Measurements from ENCODE around the gene BCL2L1. TPM values are rescaled to one million over a fixed set of nuclear protein-coding genes. Genes with fewer than 3 reads are reported as not detected.

Gene BCL2L1
- total RNA-seq, 1 donor from 2014 or later, result 174 TPM

DNA sequence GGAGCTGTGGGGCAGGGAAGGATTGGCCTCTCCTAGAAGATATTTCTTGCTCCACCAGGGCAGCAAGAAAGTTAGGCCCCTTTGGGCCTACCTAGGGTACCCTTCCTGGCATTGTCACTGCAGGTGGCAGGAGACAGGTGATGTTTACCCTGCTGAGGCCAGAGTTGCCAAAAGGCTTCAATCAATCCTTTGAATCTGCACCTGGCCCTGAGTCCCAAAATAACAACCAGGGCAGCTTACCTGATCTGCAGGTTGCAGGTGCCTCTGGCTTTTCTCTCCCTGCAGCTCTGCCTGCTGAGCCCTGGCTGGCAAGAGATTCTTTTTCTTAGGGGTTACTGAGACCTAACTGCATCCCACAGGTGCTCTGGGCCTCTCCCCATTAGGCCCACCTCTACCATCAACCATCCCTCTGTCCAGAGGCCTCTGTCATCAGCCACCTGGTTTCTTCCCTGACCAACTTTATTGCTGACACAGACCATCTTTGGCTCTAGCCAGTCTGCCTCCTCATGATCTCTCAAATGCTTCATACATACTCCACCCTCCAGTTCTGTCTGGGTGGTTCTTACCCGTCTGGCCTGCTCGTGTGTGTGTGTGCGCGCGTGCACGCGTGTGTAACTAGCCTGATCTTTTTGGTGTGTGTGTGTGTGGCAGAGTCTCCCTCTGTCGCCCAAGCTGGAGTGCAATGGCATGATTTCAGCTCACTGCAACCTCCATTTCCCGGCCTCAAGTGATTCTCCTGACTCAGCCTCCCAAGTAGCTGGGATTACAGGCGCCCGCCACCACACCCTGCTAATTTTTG is 13.7 kb downstream of the BCL2L1 start:
- no peak overlapping the region for H3K4me3 ChIP-seq
- intact Hi-C loops (cut with DNase I), result no loop called here
- ATAC-seq (no peak), DNase-seq (no peak)
- H3K27me3 ChIP-seq, result no peaks in the 10 kb centered on the region
- TF ChIP-seq, protein P1, sequence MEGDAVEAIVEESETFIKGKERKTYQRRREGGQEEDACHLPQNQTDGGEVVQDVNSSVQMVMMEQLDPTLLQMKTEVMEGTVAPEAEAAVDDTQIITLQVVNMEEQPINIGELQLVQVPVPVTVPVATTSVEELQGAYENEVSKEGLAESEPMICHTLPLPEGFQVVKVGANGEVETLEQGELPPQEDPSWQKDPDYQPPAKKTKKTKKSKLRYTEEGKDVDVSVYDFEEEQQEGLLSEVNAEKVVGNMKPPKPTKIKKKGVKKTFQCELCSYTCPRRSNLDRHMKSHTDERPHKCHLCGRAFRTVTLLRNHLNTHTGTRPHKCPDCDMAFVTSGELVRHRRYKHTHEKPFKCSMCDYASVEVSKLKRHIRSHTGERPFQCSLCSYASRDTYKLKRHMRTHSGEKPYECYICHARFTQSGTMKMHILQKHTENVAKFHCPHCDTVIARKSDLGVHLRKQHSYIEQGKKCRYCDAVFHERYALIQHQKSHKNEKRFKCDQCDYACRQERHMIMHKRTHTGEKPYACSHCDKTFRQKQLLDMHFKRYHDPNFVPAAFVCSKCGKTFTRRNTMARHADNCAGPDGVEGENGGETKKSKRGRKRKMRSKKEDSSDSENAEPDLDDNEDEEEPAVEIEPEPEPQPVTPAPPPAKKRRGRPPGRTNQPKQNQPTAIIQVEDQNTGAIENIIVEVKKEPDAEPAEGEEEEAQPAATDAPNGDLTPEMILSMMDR (IDR thresholded peaks at IDR 0.05), result no peak
- peak overlapping the region; percentile 31 for H3K27ac ChIP-seq
- no peaks in the 10 kb centered on the region for H3K9me3 ChIP-seq
- H3K4me1 ChIP-seq, result peaks cover 89% of the 10 kb centered on the region
- peaks cover 48% of the 10 kb centered on the region for H3K36me3 ChIP-seq

DNA sequence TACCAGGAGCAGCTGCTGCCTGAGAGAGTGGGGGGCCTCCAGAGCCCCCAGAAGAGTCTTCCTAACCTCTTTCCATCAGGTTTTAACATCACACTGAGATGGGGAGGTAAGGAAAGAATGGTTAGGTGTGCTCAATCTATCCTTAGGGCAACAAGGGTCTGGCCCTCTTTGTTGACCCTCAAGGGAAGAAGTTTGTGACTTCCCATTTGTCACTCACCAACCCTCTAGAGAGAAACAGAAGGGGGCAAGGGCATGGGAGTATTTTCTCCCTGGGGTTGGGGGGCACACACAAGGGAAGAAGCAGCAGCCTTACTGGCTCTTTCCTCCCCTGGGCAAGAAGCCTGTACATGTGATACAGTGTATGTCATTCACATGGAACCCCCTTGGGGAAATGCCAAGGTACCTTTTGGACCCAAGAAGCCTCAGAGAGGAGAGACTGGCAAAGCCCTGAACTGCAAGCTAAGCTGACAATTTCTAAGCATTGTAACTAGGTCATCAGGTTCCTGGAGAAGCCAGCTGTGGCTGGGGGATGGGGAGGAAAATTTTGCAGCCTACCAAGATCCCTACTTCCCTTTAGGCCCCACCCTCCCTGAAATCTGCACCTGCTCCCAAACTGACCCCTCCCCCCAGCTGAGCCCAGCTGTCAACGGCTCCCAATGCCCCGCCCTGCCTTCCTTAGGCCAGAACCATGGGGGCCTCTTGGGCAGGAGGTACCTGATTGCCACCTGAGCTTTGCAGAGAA is 14.5 kb downstream of the BCL2L1 start:
- Histone ChIP-seq H3K36me3 (peaks cover 47% of the 10 kb centered on the region), H3K27me3 (no peaks in the 10 kb centered on the region), H3K9me3 (no peaks in the 10 kb centered on the region), H3K4me1 (peaks cover 82% of the 10 kb centered on the region), H3K27ac (peak overlapping the region; percentile 31), H3K4me3 (no peak overlapping the region)
- no peak for ATAC-seq
- peak; percentile 67 for DNase-seq
- intact Hi-C loops (cut with DNase I), result no loop called here
- TF ChIP-seq, protein P1 (IDR thresholded peaks at IDR 0.05), result no peak

DNA sequence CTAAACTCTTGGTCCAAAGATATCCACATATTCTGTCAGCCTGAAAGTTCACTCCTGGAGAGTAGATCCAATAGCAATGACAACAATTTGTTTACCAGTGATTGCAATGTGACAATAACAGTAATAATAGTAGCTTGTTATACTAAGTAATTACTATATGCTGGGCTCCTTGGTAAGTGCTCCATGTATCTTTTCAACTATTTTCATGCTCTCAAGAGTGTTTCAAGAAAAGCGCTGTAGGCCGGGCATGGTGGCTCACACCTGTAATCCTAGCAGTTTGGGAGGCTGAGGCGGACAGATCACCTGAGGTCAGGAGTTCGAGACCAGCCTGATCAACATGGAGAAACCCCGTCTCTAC is 15.4 kb downstream of the BCL2L1 start:
- TF ChIP-seq, protein P1 (IDR thresholded peaks at IDR 0.05), result no peak
- Histone ChIP-seq H3K4me3 (no peak overlapping the region), H3K27ac (peak overlapping the region; percentile 74), H3K36me3 (peaks cover 52% of the 10 kb centered on the region), H3K27me3 (no peaks in the 10 kb centered on the region), H3K4me1 (peaks cover 78% of the 10 kb centered on the region), H3K9me3 (no peaks in the 10 kb centered on the region)
- no peak for DNase-seq
- ATAC-seq, result no peak
- intact Hi-C loops (cut with DNase I), result no loop called here

DNA sequence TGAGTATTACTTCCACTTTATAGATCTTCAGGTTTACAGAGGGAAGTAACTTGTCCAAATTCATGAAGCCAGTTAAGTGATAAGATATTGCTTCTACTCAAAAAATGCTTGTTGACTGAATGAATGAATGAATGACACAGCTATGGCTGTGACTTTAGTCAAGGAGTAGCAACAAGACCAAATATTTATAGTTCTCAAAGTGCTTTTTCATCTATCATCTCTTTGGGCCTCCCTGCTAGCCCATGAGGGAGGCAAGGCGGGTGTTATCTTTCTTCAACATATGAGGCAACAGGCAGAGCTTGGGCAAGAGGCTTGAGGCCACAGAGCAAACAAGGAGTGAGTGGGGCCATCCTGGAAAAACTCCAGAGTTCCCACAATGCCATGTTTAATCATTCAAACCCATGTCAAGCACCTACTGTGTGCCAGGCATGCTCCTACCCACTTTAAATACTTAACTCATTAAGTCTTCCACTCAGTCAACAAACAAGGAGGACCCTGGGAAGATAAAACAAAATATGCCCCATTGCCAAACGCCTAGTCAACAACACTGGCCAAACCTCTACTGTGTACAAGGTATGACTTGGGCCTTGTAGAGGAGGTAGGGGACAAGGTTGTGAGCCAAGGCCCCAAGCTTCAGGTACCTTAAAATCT is 15.9 kb downstream of the BCL2L1 start:
- peaks cover 49% of the 10 kb centered on the region for H3K36me3 ChIP-seq
- no peaks in the 10 kb centered on the region for H3K9me3 ChIP-seq
- TF ChIP-seq, protein P1 (IDR thresholded peaks at IDR 0.05), result no peak
- H3K4me1 ChIP-seq, result peaks cover 78% of the 10 kb centered on the region
- peak overlapping the region; percentile 74 for H3K27ac ChIP-seq
- H3K4me3 ChIP-seq, result no peak overlapping the region
- DNase-seq (peak; percentile 71), ATAC-seq (peak; percentile 65)
- no peaks in the 10 kb centered on the region for H3K27me3 ChIP-seq
- intact Hi-C loops (cut with DNase I), result no loop called here

DNA sequence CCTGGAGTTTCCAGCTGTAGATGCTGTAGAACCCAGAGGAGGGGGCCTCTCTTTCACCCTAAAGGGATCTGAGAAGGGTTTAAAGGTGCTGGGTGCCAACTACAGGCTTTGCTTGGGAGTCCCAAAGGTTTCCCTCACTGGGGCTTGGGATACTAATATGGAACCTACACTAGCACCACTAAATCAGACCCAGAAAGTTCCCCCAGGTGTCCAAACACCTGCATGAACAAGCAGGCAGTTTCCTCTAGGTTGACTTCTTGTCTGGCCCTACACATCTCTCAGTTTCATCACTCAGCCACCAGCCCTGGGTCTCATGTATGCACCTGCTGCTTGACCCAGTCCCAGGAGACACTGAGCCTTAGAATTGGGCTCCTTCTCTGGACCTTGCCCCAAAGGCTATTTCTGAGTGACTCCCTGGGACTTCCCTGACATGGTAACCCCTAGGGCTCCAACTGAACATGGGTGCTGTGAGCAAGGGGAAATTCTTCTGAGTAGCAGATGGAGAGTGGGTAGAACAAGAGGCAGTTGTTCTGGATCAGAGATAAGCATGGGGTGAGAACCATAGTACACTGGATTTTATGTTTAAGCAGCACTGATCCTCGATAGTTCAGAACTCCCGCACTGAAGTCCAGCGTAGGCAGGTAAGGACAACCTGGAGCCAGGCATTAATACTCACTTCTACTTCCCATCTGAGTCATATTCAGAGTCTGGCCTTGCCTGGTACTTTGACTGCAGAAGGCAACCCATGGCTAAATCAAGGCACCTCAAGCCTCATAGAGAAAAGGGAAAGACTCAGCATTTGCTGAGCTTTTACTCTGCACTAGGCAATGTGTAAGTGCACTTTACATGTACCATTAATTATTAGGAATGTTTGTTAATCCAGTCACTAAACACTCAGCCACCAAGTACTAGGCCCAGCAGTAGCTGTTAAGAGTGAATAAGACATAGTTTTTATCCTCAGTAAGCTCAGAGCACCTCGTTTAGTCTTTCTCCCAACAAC is 16.8 kb downstream of the BCL2L1 start:
- DNase-seq (no peak), ATAC-seq (peak; percentile 10)
- peaks cover 52% of the 10 kb centered on the region for H3K36me3 ChIP-seq
- no peaks in the 10 kb centered on the region for H3K9me3 ChIP-seq
- TF ChIP-seq, protein P1 (IDR thresholded peaks at IDR 0.05), result no peak
- peaks cover 75% of the 10 kb centered on the region for H3K4me1 ChIP-seq
- no peak overlapping the region for H3K4me3 ChIP-seq
- H3K27me3 ChIP-seq, result no peaks in the 10 kb centered on the region
- intact Hi-C loops (cut with DNase I), result no loop called here
- H3K27ac ChIP-seq, result peak overlapping the region; percentile 74

Data from upper lobe of right lung (tissue), 1 donor.